Muscle of arm (tissue), 12 donors: ENCODE measurements around the gene ERVW-1. TPM values are rescaled to one million over a fixed set of nuclear protein-coding genes. Genes with fewer than 3 reads are reported as not detected.

Experiments
- DNase-seq: peaks from one replicate; pipeline ENCODE4 v3.0.0-alpha.2; 2013
- polyA plus RNA-seq, 12 donors: library from polyadenylated mRNA; unstranded; fragments of 120-200 nt; gene quantifications; one replicate each; pipeline ENCODE4 v1.2.1, GENCODE V29; 2013; ENCODE audit not compliant: insufficient read length in 12 of 12

Gene ERVW-1
- polyA plus RNA-seq, 12 donors: 0.39 to 2.4 (median 1.4) TPM; not detected in 2

GRCh38 chr7:92427193-92427592, 50.6 kb downstream of the ERVW-1 start:
- DNase-seq: no peak

DNA sequence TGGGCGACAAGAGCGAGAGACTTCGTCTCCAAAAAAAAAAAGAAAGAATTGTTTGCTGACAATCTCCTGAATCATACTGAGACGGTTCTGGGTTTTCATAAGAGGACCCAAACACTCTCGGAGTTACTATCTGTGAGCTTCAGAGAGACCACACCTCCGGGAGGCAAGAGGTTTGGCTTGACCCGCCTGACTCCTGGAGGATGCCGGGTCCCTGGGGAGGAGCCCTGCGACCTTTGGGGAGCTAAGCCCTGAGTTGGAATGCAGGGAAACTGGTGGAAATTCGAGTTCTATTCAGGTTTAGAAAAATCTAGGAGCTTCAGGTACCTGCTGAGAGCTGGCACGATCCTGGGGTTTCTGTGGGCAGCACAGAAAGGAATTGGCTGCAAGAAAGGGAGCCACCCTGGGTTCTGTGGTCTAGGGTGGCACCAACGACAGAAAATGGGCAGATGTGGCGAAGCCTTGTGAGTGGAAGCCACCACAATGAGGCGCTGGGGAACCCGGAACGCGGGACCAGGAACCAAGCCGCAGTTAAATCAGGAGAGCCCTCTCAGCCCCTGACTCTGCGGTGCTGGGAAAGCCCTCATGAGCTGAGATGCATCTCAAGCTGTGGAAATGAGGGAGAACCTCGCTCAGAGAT, 52.3 kb downstream of the ERVW-1 start:
- DNase-seq: no peak

DNA sequence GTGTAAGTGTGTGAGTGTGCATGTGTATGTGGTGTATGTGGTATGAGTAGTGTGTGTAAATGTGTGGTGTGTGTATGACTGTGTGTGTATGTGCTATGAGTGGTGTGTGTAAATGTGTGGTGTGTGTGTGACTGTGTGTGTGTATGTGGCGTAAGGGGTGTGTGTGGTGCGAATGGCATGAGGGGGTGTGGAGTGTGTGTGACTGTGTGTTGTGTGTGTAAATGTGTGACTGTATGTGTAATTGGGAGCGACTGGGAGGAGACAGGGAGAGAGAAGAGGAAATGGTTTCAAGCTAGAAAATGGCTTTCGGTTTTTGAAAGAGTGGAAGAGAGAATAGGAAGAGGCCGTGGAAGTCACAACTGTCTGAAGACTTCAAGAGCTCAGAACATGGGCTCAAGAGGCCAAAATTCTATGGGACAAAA, 54.0 kb downstream of the ERVW-1 start:
- no peak for DNase-seq

DNA sequence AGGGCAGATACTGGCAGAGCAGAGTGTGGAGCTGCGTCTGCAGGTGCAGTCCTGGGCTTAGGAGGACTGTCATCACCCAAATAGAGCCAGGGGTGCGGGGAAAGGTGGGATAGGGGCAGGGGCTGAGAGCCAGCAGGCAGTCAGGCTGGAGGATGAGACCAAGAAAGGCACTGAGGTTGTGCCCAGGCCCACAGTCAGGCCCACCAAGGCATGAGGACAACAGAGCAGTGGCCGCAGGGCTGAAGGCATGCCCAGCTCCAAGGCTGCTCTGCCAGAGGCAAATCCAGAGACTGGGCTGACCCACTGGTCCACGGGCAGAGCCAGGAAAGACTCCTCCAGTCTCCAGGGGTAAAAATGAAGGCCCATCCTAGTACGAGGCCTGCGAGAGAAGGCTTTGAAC, 54.8 kb downstream of the ERVW-1 start:
- no peak for DNase-seq

DNA sequence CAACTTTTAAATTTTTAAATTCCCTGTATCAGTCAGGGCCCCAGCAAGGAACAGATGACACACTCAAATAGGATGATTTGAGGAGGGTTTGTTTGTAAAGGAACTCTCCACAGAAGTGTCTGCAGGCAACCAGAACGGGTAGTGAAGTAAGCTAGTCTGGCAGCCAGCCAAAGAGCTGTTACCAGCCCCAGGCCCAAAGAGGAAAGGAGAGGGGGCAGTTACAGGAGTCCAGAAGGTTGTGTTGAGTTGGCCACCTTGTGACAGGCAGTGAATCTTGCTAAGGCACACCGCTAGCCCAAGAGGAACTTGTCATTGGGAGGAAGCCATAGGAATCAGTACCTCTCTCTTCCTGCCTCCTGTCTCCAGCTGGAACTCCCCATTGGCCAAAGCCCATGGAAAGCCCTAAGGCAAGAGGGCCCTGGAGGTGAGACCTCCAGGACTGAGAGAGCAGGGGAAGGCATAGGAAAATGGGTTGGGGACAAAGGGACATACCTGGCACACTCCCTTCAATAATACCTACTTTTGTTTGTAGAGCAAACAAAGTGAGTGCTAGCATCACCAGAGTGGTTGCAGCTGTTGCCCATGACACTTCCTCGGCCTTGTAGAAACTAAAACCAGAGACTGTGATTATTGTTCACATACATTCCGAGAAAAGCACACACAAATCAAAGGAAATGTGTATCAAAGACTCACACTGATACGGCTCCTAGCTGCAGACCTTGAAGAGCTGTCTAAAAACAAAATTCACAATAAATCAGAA, 55.9 kb downstream of the ERVW-1 start:
- DNase-seq: no peak

Other genes starting within 250 kb of the ERVW-1 start
- 10 to 100 TPM in 11 of 12 donors, not detected in 1; 24.2 to 73.0 (median 29.6) TPM for gene KRIT1, start 232.0 kb downstream of the ERVW-1 start, polyA plus RNA-seq
- gene ANKIB1, start 232.0 kb downstream of the ERVW-1 start, polyA plus RNA-seq: 10 to 100 TPM in 11 of 12 donors, not detected in 1; 20.0 to 55.0 (median 26.3) TPM
- gene GATAD1, start 30.5 kb downstream of the ERVW-1 start, polyA plus RNA-seq: 10 to 100 TPM in 11 of 12 donors, not detected in 1; 19.3 to 43.3 (median 29.5) TPM
- gene PEX1, start 50.6 kb upstream of the ERVW-1 start, polyA plus RNA-seq: 10 to 100 TPM in 11 of 12 donors, not detected in 1; 16.7 to 36.4 (median 28.4) TPM
- gene RBM48, start 50.8 kb upstream of the ERVW-1 start, polyA plus RNA-seq: 10 to 100 TPM in 10 of 12 donors, 1 to 10 TPM in 1, not detected in 1; 9.6 to 17.4 (median 13.9) TPM
- gene FAM133B, start 112.4 kb upstream of the ERVW-1 start, polyA plus RNA-seq: 100 to 1,000 TPM in 1 of 12 donors, 10 to 100 TPM in 10, not detected in 1; 23.5 to 133 (median 33.1) TPM